Large intestine (tissue), 3 donors: ENCODE data around the gene ROR2. TPM values are rescaled to one million over a fixed set of nuclear protein-coding genes. Genes with fewer than 3 reads are reported as not detected.
"Not testable (repeated sequence)": the region's sequence is repeated elsewhere in the genome, so short reads cannot be mapped to it uniquely, and the experiment has no call there.

Experiments
- DNase-seq, 2 donors: peaks; one replicate each; pipeline versions ENCODE4 v3.0.0 to v3.0.0-alpha.2; 2013
- H3K27ac ChIP-seq: one replicate; pipeline ENCODE4 v1.5.1; 2013; ENCODE audit warnings: low read length
- H3K27me3 ChIP-seq: 2 replicates; pipeline ENCODE4 v1.6.1; 2013; ENCODE audit warnings: low read length; ENCODE audit not compliant: control insufficient read depth, insufficient read depth
- H3K36me3 ChIP-seq: 2 replicates; pipeline ENCODE4 v1.6.1; 2013; ENCODE audit warnings: low read length; ENCODE audit not compliant: control insufficient read depth, insufficient read depth
- H3K4me1 ChIP-seq: one replicate; pipeline ENCODE4 v1.6.1; 2013; ENCODE audit warnings: low read length; ENCODE audit not compliant: control insufficient read depth, insufficient read depth
- H3K4me3 ChIP-seq: one replicate; pipeline ENCODE4 v1.5.1; 2013; ENCODE audit warnings: low read length
- H3K9me3 ChIP-seq: one replicate; pipeline ENCODE4 v1.6.1; 2013; ENCODE audit warnings: mild to moderate bottlenecking, low read depth, low read length, moderate library complexity; ENCODE audit not compliant: control insufficient read depth
- WGBS: methylation state at CpG from one replicate; pipeline ENCODE4 v1.1.5; 2013; ENCODE audit warnings: low lambda C conversion rate; ENCODE audit not compliant: insufficient coverage; 5-methylcytosine and 5-hydroxymethylcytosine counted together
- polyA plus RNA-seq: library from polyadenylated mRNA; unstranded; fragments of 120-200 nt; gene quantifications from one replicate; pipeline ENCODE4 v1.2.1, GENCODE V29; 2013

The ROR2 gene
- polyA plus RNA-seq, 1 donor: 17.5 TPM

DNA sequence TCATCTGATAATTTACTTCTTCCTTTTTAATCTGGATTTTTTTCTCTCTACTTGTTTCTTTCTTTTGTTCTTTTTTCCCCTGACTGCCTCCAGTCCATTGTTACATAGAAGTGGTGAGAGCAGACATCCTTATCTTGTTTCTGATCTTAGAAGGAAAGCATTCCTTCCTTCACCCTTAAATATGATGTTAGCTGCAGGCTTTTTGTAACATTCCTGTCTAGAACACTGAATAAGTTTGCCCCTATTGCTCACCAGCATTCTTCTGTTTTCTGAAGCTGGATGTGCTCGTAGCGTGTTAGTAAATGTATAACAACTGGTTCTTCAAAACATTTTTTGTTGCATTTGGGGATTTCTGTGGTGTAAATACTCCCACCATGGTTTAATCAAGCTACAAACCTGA is 389.7 kb downstream of the ROR2 start:
- Histone ChIP-seq H3K27ac (no peak overlapping the region), H3K27me3 (no peaks in the 10 kb centered on the region), H3K36me3 (no peaks in the 10 kb centered on the region), H3K4me1 (no peaks in the 10 kb centered on the region), H3K9me3 (no peaks in the 10 kb centered on the region), H3K4me3 (no peak overlapping the region)
- no CpG with 5 or more reads among the region's 2 CpGs for WGBS
- no peak for DNase-seq

DNA sequence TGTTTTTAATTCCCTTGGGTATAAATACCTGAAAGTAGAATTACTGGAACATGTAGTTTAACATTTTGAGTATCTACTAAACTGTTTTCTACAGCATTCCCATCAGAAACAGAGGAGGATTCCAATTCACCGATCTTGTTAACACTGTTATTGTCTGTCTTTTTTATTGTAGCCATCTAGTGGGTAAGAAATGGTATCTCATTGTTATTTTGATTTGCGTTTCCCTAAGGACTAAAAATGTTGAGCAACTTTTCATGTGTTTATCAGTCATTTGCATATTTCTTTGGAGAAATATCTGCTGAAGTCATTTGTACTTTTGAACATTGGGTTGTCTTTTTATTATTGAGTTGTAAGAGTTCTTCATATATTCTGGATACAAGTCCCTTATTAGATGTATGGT is 391.1 kb downstream of the ROR2 start:
- no CpG with 5 or more reads among the region's 2 CpGs for WGBS
- no peaks in the 10 kb centered on the region for H3K9me3 ChIP-seq
- no peaks in the 10 kb centered on the region for H3K4me1 ChIP-seq
- no peaks in the 10 kb centered on the region for H3K27me3 ChIP-seq
- no peak overlapping the region for H3K4me3 ChIP-seq
- H3K27ac ChIP-seq: no peak overlapping the region
- DNase-seq: no peak
- H3K36me3 ChIP-seq: no peaks in the 10 kb centered on the region

GRCh38 chr9:91558395-91558794 is 391.6 kb downstream of the ROR2 start:
- DNase-seq: no peak
- no peak overlapping the region for H3K27ac ChIP-seq
- H3K4me1 ChIP-seq: no peaks in the 10 kb centered on the region
- no peak overlapping the region for H3K4me3 ChIP-seq
- H3K9me3 ChIP-seq: no peaks in the 10 kb centered on the region
- H3K27me3 ChIP-seq: no peaks in the 10 kb centered on the region
- no peaks in the 10 kb centered on the region for H3K36me3 ChIP-seq
- 100% methylated on average over 3 of the region's 3 CpGs for WGBS

- Histone ChIP-seq H3K4me3 (no peak overlapping the region), H3K27me3 (no peaks in the 10 kb centered on the region), H3K36me3 (no peaks in the 10 kb centered on the region), H3K9me3 (no peaks in the 10 kb centered on the region), H3K4me1 (no peaks in the 10 kb centered on the region), H3K27ac (no peak overlapping the region)
- DNase-seq: no peak
- WGBS: no CpG with 5 or more reads among the region's 2 CpGs
These were observed 392.7 kb downstream of the ROR2 start for GRCh38 chr9:91557327-91557726.

GRCh38 chr9:91555132-91555531 is 394.9 kb downstream of the ROR2 start:
- no CpG with 5 or more reads among the region's 2 CpGs for WGBS

GRCh38 chr9:91549177-91549576 is 400.9 kb downstream of the ROR2 start:
- Histone ChIP-seq H3K9me3 (no peaks in the 10 kb centered on the region), H3K36me3 (no peaks in the 10 kb centered on the region), H3K4me3 (no peak overlapping the region), H3K4me1 (no peaks in the 10 kb centered on the region), H3K27ac (no peak overlapping the region), H3K27me3 (no peaks in the 10 kb centered on the region)
- DNase-seq: no peak
- no CpG with 5 or more reads among the region's 5 CpGs for WGBS

More at GRCh38 chr9:91555132-91555531, 394.9 kb downstream of the ROR2 start:
- DNase-seq: no peak
- Histone ChIP-seq H3K27me3 (no peaks in the 10 kb centered on the region), H3K27ac (no peak overlapping the region), H3K36me3 (no peaks in the 10 kb centered on the region), H3K4me3 (no peak overlapping the region), H3K4me1 (no peaks in the 10 kb centered on the region), H3K9me3 (no peaks in the 10 kb centered on the region)

GRCh38 chr9:91547081-91547480 is 402.9 kb downstream of the ROR2 start:
- no CpG with 5 or more reads among the region's 2 CpGs for WGBS
- Histone ChIP-seq H3K4me1 (no peaks in the 10 kb centered on the region), H3K36me3 (no peaks in the 10 kb centered on the region), H3K27me3 (no peaks in the 10 kb centered on the region), H3K9me3 (no peaks in the 10 kb centered on the region), H3K4me3 (no peak overlapping the region), H3K27ac (no peak overlapping the region)
- DNase-seq: no peak

DNA sequence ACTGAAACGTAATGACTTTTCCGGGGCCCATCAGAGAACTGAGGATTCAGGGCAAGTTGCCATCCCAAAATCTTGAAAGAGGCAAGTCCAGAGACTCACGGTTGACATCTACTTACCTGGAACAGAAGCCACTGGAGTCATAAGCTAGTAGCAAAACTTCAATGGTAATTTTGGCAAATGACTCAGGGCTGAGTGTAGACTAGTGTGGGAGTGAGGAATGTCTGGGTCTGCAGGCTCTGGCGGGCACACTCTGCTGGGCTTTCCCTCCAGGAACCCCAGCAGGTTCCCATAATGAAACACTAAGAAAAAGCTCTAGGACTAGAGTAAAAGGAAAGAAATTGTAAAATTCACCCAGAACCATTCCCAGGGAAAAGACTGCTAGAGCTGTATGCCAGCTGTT is 403.5 kb downstream of the ROR2 start:
- Histone ChIP-seq H3K27ac (no peak overlapping the region), H3K4me3 (no peak overlapping the region), H3K36me3 (no peaks in the 10 kb centered on the region), H3K27me3 (no peaks in the 10 kb centered on the region), H3K9me3 (no peaks in the 10 kb centered on the region), H3K4me1 (no peaks in the 10 kb centered on the region)
- DNase-seq: no peak
- WGBS: no CpG with 5 or more reads among the region's 4 CpGs

GRCh38 chr9:91541734-91542133 is 408.3 kb downstream of the ROR2 start:
- Histone ChIP-seq H3K36me3 (no peaks in the 10 kb centered on the region), H3K4me3 (no peak overlapping the region), H3K27me3 (no peaks in the 10 kb centered on the region), H3K4me1 (peaks cover 9% of the 10 kb centered on the region), H3K9me3 (no peaks in the 10 kb centered on the region), H3K27ac (no peak overlapping the region)
- no peak for DNase-seq
- 86% methylated on average over 2 of the region's 3 CpGs for WGBS

DNA sequence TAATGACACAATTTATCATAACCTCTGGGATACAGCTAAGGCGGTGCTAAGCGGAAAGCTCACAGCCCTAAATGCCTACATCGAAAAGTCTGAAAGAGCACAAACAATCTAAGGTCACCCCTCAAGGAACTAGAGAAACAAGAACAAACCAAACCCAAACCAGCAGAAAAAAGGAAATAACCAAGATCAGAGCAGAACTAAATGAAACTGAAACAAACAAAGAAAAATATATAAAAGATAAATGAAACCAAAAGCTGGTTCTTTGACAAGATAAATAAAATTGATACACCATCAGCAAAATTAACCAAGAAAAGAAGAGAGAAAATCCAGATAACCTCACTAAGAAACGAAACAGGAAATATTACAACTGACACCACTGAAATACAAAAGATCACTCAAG is 409.5 kb downstream of the ROR2 start:
- H3K36me3 ChIP-seq, H3K9me3 ChIP-seq, H3K27ac ChIP-seq, DNase-seq, H3K4me3 ChIP-seq, H3K27me3 ChIP-seq: not testable (repeated sequence)
- 100% methylated on average over 2 of the region's 4 CpGs for WGBS
- H3K4me1 ChIP-seq: peaks cover 16% of the 10 kb centered on the region

GRCh38 chr9:91536211-91536691 is 413.8 kb downstream of the ROR2 start:
- DNase-seq: peak; percentile 91 to 95
- Histone ChIP-seq H3K27ac (peak overlapping the region; percentile 81), H3K4me3 (no peak overlapping the region), H3K36me3 (no peaks in the 10 kb centered on the region), H3K27me3 (no peaks in the 10 kb centered on the region), H3K9me3 (no peaks in the 10 kb centered on the region), H3K4me1 (peaks cover 20% of the 10 kb centered on the region)
- no CpG with 5 or more reads among the region's 3 CpGs for WGBS
